Fibroblast of gingiva (primary cell): ENCODE data around the gene TAF11L3.
"Not testable (repeated sequence)": the region's sequence is repeated elsewhere in the genome, so short reads cannot be mapped to it uniquely, and the experiment has no call there.

Source experiments
- DNase-seq: peaks from one replicate; pipeline ENCODE4 v3.0.0-alpha.2; 2011; ENCODE audit warnings: low read depth

The TAF11L3 gene

GRCh38 chr5:17518067-17518466 lies at the start of gene TAF11L3:
Gene TAF11L3, plus strand, starts transcription at chr5:17518367.
- not testable (repeated sequence) for DNase-seq

DNA sequence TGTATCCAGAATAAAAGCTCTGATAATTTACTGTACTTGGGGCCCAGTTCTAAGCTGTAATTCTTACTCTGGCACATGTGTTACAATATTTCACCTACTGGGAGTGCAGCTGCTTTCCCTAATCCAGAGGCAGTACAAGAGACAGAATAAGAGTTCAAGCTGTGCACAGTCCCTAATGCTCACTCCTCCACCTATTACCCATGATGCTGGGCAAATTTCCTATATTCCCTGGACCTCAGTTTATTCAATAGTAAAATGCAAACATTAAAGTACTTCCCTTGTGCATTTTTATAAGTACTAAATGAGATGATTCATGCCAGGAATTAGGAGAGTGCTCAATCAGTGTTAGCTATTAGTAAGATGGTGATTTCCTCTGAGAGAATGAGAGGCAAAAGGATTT lies 48.1 kb upstream of the TAF11L3 start:
- DNase-seq = no peak

GRCh38 chr5:17475064-17475463 lies 43.1 kb upstream of the TAF11L3 start:
- DNase-seq = not testable (repeated sequence)

DNA sequence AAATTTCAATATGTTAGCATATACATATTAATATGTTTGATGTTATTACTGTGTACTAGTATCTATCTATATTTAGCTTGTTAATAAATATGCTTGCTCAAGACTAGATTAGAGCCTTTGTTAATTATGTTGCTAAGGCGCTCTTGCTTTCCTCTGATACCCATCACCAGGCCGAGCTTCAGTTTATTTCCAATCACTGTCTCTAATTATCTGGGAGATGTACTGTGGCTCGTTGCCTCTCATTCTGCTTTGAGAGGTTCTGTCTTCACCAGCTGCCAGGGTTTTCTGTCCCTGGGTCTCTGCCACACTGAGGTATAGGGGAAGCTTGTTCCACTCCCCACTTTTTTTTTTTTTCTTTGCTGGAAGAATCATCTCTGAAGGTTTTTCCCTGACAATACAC lies 41.1 kb upstream of the TAF11L3 start:
- no peak for DNase-seq

GRCh38 chr5:17477573-17478265 lies 40.4 kb upstream of the TAF11L3 start:
- no peak for DNase-seq

- DNase-seq = no peak
Observed at GRCh38 chr5:17481378-17481777, 36.8 kb upstream of the TAF11L3 start.

DNA sequence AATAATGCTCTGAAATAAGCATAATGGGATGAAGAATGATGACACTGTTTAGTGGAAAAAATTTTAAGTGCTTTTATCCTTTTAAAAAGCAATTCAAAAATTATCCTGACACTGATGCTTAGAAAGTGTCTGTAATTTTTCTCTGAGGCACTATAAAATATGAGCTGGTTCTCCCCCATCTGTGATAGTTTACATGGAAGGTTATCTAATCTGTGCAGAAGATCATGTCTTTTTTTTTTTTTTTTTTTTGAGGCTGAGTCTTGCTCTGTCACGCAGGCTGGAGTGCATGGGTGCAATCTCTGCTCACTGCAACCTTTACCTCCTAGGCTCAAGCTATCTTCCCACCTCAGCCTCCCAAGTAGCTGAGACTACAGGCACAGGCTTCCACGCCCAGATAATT lies 35.4 kb upstream of the TAF11L3 start:
- no peak for DNase-seq

- DNase-seq = not testable (repeated sequence)
Observed at GRCh38 chr5:17486464-17487173, 31.5 kb upstream of the TAF11L3 start.

GRCh38 chr5:17487174-17487512 lies 31.0 kb upstream of the TAF11L3 start:
- no peak for DNase-seq

- not testable (repeated sequence) for DNase-seq
Observed at GRCh38 chr5:17491257-17491656, 26.9 kb upstream of the TAF11L3 start.

- DNase-seq = no peak
Observed at GRCh38 chr5:17492770-17493169, 25.4 kb upstream of the TAF11L3 start.

- no peak for DNase-seq
Observed at GRCh38 chr5:17497446-17497845, 20.7 kb upstream of the TAF11L3 start.

- DNase-seq = not testable (repeated sequence)
Observed at GRCh38 chr5:17497931-17498330, 20.2 kb upstream of the TAF11L3 start, which contains the start of gene TAF11L2. Gene TAF11L2, plus strand, starts transcription at chr5:17498231.

DNA sequence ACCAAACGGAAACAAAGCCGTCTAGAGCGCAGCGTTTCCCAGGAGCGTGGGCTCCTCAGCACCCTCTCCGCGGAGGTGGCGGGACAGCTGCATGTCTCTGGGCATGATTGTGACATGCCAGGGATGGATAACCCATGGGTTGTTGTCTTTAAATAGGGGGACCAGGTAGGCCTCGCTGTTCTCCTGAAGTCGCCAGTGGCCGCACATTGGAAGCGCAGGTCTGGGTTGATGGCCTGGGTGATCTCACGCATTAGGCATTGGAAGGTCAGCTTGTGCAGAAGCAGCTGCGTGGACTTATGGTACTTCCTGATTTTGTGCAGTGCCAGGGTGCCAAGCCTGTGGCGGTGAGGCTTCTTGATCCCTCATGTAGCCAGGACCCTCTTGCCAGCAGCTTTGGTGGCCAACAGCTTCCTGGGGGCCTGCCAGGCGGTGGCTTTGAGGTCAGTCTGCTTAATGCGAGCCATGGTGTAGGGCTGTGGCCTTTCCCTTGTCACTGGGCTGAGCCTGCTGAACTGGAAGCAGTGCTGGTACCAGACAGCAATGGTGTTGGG lies 6.3 kb upstream of the TAF11L3 start:
- DNase-seq = no peak

DNA sequence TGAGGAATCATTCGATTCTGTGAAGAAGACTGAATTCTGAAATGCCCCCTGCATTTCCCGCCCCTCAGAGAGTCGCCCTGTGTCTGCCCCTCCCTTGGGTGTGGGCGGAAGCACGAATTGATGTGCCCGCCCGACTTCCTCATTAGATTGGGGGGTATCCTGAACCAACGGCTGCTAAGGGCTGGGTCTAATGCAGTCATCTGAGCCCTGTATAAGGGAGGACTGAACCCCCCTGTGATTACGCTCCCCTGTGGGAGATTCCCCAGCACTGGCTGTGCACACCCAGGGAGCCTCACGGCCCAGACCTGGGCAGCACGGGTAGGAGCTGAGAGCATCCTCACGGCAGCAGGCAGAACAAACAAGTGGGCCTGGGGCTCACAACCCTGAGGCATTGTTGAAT lies 641 bp upstream of the TAF11L3 start:
- not testable (repeated sequence) for DNase-seq

DNA sequence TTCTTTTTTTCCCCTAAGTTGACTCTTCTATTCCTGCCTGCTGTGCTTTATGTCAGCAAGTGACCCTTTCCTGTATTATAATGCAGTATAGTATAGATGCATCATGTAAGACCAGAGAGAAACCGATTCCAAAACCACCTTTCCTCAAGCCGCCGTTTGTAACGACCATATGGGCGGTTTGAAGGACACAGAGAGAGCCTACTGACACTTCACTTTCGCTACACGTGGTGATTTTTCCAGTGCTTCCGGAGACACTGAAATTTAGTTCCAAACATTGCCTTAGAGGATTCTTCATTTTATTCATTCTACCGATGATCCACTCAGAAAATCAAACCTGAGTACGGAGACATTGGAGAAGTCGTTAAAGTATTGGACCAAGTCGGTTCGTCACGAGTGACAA lies 1.3 kb downstream of the TAF11L3 start:
- not testable (repeated sequence) for DNase-seq

GRCh38 chr5:17521501-17521900 lies 3.3 kb downstream of the TAF11L3 start, which contains the start of gene TAF11L4:
Gene TAF11L4, plus strand, starts transcription at chr5:17521801.
- not testable (repeated sequence) for DNase-seq

- not testable (repeated sequence) for DNase-seq
Observed at GRCh38 chr5:17524935-17525334, 6.8 kb downstream of the TAF11L3 start, which contains the start of gene TAF11L5. Gene TAF11L5, plus strand, starts transcription at chr5:17525235.

GRCh38 chr5:17526504-17526903 lies 8.3 kb downstream of the TAF11L3 start:
- DNase-seq = not testable (repeated sequence)

- DNase-seq = not testable (repeated sequence)
Observed at GRCh38 chr5:17528369-17528768, 10.2 kb downstream of the TAF11L3 start, which contains the start of gene TAF11L6. Gene TAF11L6, plus strand, starts transcription at chr5:17528669.
